Measurements from ENCODE around the gene ZNF17. TPM values are rescaled to one million over a fixed set of nuclear protein-coding genes. Genes with fewer than 3 reads are reported as not detected.

Gene ZNF17
- total and polyA plus RNA-seq, 2 of the 8 experiments (the other 6 are each of a cell fraction or from before 2014, with no cell fraction given): 3.8 to 10.2 TPM

GRCh38 chr19:57382806-57383488 is 28.0 kb upstream of the ZNF17 start:
- Histone ChIP-seq H3K23ac (ENCODE audit: insufficient read length) (no peak overlapping the region), H4K8ac (ENCODE audit: extremely low read depth, insufficient read depth, low read length) (no peak overlapping the region), H3K27me3 (replicated peaks in 1 of 4; ENCODE audit: control insufficient read depth in 3 of 4, extremely low read depth in 1 of 4, insufficient read depth in 3 of 4, low read length in 3 of 4) (no peaks in the 10 kb centered on the region), H3K4me3 (ENCODE audit: extremely low read depth in 1 of 4, insufficient read depth in 2 of 4, low read depth in 3 of 4, low read length in 4 of 4) (no peak overlapping the region), H3K9me3 (ENCODE audit: insufficient read depth in 2 of 2, low read depth in 1 of 2, low read length in 1 of 2) (peaks cover 4 to 5% of the 10 kb centered on the region in 2 experiments; a peak in 3 of 4 replicates), H2BK120ac (replicated peaks; ENCODE audit: low read depth, low read length) (no peak overlapping the region), H2BK12ac (ENCODE audit: low read depth, low read length) (no peak overlapping the region), H2AFZ (ENCODE audit: low read length) (no peak overlapping the region), H3K27ac (ENCODE audit: low read depth, low read length) (no peak overlapping the region), H3K4ac (replicated peaks; ENCODE audit: insufficient read length, low read depth, low read length) (no peak overlapping the region), H2AK5ac (ENCODE audit: low read depth, low read length) (no peak overlapping the region), H3K23me2 (ENCODE audit: low read depth, low read length) (no peaks in the 10 kb centered on the region), H2BK5ac (ENCODE audit: low read depth, low read length) (no peak overlapping the region), H3K9ac (replicated peaks in 1 of 4; ENCODE audit: extremely low read depth in 1 of 4, low read depth in 3 of 4, low read length in 3 of 4) (no peak overlapping the region), H3K4me2 (ENCODE audit: insufficient read depth in 1 of 2, low read depth in 2 of 2, low read length in 2 of 2) (no peak overlapping the region), H3K18ac (ENCODE audit: extremely low read depth, low read length) (no peak overlapping the region), H2BK20ac (ENCODE audit: low read length) (no peak overlapping the region), H3K36me3 (ENCODE audit: control insufficient read depth in 2 of 4, insufficient read depth in 4 of 4, low read length in 3 of 4) (peaks cover 0 to 5% (median 0%) of the 10 kb centered on the region in 4 experiments; a peak in 3 of 8 replicates), H3K56ac (replicated peaks; ENCODE audit: insufficient read length, low read depth, low read length) (no peak overlapping the region), H3K14ac (ENCODE audit: insufficient read length) (no peak overlapping the region), H3K4me1 (replicated peaks in 1 of 4; ENCODE audit: control insufficient read depth in 3 of 4, insufficient read depth in 4 of 4, low read length in 3 of 4) (no peaks in the 10 kb centered on the region), H4K91ac (replicated peaks; ENCODE audit: insufficient read length, low read length) (no peak overlapping the region), H3K79me2 (ENCODE audit: control insufficient read depth in 1 of 2, insufficient read depth in 2 of 2, low read length in 2 of 2) (no peaks in the 10 kb centered on the region), H4K20me1 (replicated peaks in 1 of 2; ENCODE audit: control insufficient read depth in 1 of 2, insufficient read depth in 2 of 2, low read length in 2 of 2) (no peaks in the 10 kb centered on the region), H2BK15ac (ENCODE audit: low read length) (no peak overlapping the region), H3K79me1 (ENCODE audit: low read depth, low read length) (no peaks in the 10 kb centered on the region), H4K5ac (ENCODE audit: insufficient read length, low read depth, low read length) (no peak overlapping the region)
- DNase-seq (ENCODE audit: low read depth in 1 of 2, low spot score in 2 of 2): no peak
- WGBS, 2 experiments (ENCODE audit: extremely low coverage in 1 of 2, insufficient coverage in 1 of 2, insufficient read length in 1 of 2, insufficient replicate concordance in 2 of 2, low coverage in 1 of 2, low lambda C conversion rate in 2 of 2, missing lambda C conversion rate in 1 of 2): 85% methylated on average over 7 of the region's 7 CpGs; no CpG with 5 or more reads in 1 of the 2 experiments
- TF ChIP-seq, protein P1, sequence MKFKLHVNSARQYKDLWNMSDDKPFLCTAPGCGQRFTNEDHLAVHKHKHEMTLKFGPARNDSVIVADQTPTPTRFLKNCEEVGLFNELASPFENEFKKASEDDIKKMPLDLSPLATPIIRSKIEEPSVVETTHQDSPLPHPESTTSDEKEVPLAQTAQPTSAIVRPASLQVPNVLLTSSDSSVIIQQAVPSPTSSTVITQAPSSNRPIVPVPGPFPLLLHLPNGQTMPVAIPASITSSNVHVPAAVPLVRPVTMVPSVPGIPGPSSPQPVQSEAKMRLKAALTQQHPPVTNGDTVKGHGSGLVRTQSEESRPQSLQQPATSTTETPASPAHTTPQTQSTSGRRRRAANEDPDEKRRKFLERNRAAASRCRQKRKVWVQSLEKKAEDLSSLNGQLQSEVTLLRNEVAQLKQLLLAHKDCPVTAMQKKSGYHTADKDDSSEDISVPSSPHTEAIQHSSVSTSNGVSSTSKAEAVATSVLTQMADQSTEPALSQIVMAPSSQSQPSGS (IDR thresholded peaks at IDR 0.05; ENCODE audit: low read length): no peak
- TF ChIP-seq TBP (IDR thresholded peaks at IDR 0.05; ENCODE audit: low read depth, low read length) (no peak), SIN3A (conservative IDR thresholded peaks at IDR 0.05 in 1 of 2, IDR thresholded peaks at IDR 0.05 in 1 of 2; ENCODE audit: low read depth in 1 of 2, low read length in 2 of 2) (no peak), BACH1 (IDR thresholded peaks at IDR 0.05; ENCODE audit: low read length) (no peak), POLR2AphosphoS5 (IDR thresholded peaks at IDR 0.05; ENCODE audit: low read depth, low read length) (no peak), SAP30 (IDR thresholded peaks at IDR 0.05; ENCODE audit: insufficient read depth, insufficient replicate concordance, low read length) (no peak)
- ChIA-PET CTCF (ENCODE audit: partially characterized antibody) (no interaction called here), POLR2A (ENCODE audit: partially characterized antibody) (interaction anchor here (1.5 kb wide), 1 partner anchor 52 kb away, joined by 4 read pairs; the partner anchor contains the start of gene ZNF749)
- no peak for FAIRE-seq
